Prostate gland (tissue), 2 donors: ENCODE results near the gene AUTS2. TPM values are rescaled to one million over a fixed set of nuclear protein-coding genes. Genes with fewer than 3 reads are reported as not detected.

Source experiments
- DNase-seq: peaks from one replicate; pipeline ENCODE4 v3.0.0-alpha.2; 2019; ENCODE audit warnings: low spot score
- H3K27ac ChIP-seq, 2 donors: fragments of 200-600 bp; sonication (generic); 2 replicates each; pipeline ENCODE4 v1.5.1; 2017 to 2019
- H3K27me3 ChIP-seq: fragments of 200-600 bp; sonication (generic); replicated peaks from 2 replicates; pipeline ENCODE4 v1.5.1; 2019; ENCODE audit not compliant: insufficient read depth
- H3K36me3 ChIP-seq, 2 donors: fragments of 200-600 bp; sonication (generic); 1 replicate in 1 of 2; 2 replicates in 1 of 2; pipeline versions ENCODE4 v1.5.1 to v1.8.1; 2017 to 2019
- H3K4me1 ChIP-seq: fragments of 200-600 bp; sonication (generic); replicated peaks from 2 replicates; pipeline ENCODE4 v1.5.1; 2019
- H3K4me3 ChIP-seq, 2 donors: fragments of 200-600 bp; sonication (generic); 2 replicates each; pipeline ENCODE4 v1.5.1; 2017 to 2019
- H3K9me3 ChIP-seq: fragments of 200-600 bp; sonication (generic); 2 replicates; pipeline ENCODE4 v1.5.1; 2017
- CTCF ChIP-seq, 4 experiments: fragments of 200-600 bp in 2 of 4; fragments of 450-650 bp in 2 of 4; sonication (generic) in 2 of 4; IDR thresholded peaks; 1 replicate in 3 of 4; 2 replicates in 1 of 4; pipeline ENCODE4 v1.5.1; 2016 to 2019; ENCODE audit warnings: antibody characterized with exemption in 4 of 4, mild to moderate bottlenecking in 2 of 4, moderate library complexity in 2 of 4
- POLR2A ChIP-seq: fragments of 450-650 bp; IDR thresholded peaks from one replicate; pipeline ENCODE4 v1.6.1; 2016; ENCODE audit warnings: antibody characterized with exemption, mild to moderate bottlenecking
- POLR2AphosphoS5 ChIP-seq: sonication (generic); formaldehyde crosslinking; IDR thresholded peaks from one replicate; pipeline ENCODE4 v1.6.1; 2017; ENCODE audit warnings: antibody characterized with exemption
- WGBS: methylation state at CpG from one replicate; pipeline ENCODE4 v1.1.5; 2018; 5-methylcytosine and 5-hydroxymethylcytosine counted together
- intact Hi-C: fragments of 100-400 bp; cut with DNase I; formaldehyde crosslinking; loops from one replicate; pipeline ENCODE4 v1.14.2; 2022
- total RNA-seq, 2 donors: library from RNA; depleted of rRNA; stranded (reverse); fragments of >200 nt; gene quantifications; one replicate each; pipeline ENCODE4 v1.1.0, GENCODE V29; 2016

The AUTS2 gene
- total RNA-seq, 2 donors from 2014 or later: 25.0 to 55.2 TPM

GRCh38 chr7:70165477-70166170, 567.3 kb downstream of the AUTS2 start:
- Histone ChIP-seq H3K4me3 (no peak overlapping the region), H3K4me1 (no peaks in the 10 kb centered on the region), H3K36me3 (no peaks in the 10 kb centered on the region), H3K9me3 (no peaks in the 10 kb centered on the region), H3K27me3 (no peaks in the 10 kb centered on the region), H3K27ac (no peak overlapping the region)
- DNase-seq: no peak
- TF ChIP-seq CTCF (IDR thresholded peaks at IDR 0.05): no peak
- no peak for TF ChIP-seq POLR2A
- TF ChIP-seq POLR2AphosphoS5: no peak
- 89% methylated on average over 7 of the region's 7 CpGs for WGBS
- intact Hi-C loops: no loop called here

GRCh38 chr7:70171369-70171920, 573.2 kb downstream of the AUTS2 start:
- Histone ChIP-seq H3K4me3 (no peak overlapping the region), H3K36me3 (no peaks in the 10 kb centered on the region), H3K4me1 (no peaks in the 10 kb centered on the region), H3K27ac (no peak overlapping the region), H3K9me3 (no peaks in the 10 kb centered on the region), H3K27me3 (no peaks in the 10 kb centered on the region)
- no peak for DNase-seq
- 94% methylated on average over 4 of the region's 4 CpGs for WGBS
- TF ChIP-seq CTCF (IDR thresholded peaks at IDR 0.05): no peak
- no peak for TF ChIP-seq POLR2A
- no peak for TF ChIP-seq POLR2AphosphoS5
- intact Hi-C loops: loop anchor here (10.0 kb wide), 1 partner anchor 523 kb away; no protein-coding TSS in a partner anchor

GRCh38 chr7:70177166-70177565, 578.9 kb downstream of the AUTS2 start:
- 98% methylated on average over 3 of the region's 3 CpGs for WGBS
- Histone ChIP-seq H3K36me3 (no peaks in the 10 kb centered on the region), H3K4me1 (no peaks in the 10 kb centered on the region), H3K9me3 (no peaks in the 10 kb centered on the region), H3K27me3 (no peaks in the 10 kb centered on the region), H3K4me3 (no peak overlapping the region), H3K27ac (no peak overlapping the region)
- no peak for TF ChIP-seq POLR2AphosphoS5
- no peak for TF ChIP-seq POLR2A
- no peak for TF ChIP-seq CTCF (IDR thresholded peaks at IDR 0.05)
- intact Hi-C loops: loop anchor here (10.0 kb wide), 1 partner anchor 518 kb away; no protein-coding TSS in a partner anchor
- DNase-seq: no peak

GRCh38 chr7:70178211-70178610, 579.9 kb downstream of the AUTS2 start:
- intact Hi-C loops: loop anchor here (10.0 kb wide), 1 partner anchor 517 kb away; no protein-coding TSS in a partner anchor
- TF ChIP-seq POLR2A: no peak

GRCh38 chr7:70178787-70179186, 580.5 kb downstream of the AUTS2 start:
- peak; percentile 80 for DNase-seq
- intact Hi-C loops: loop anchor here (10.0 kb wide), 1 partner anchor 516 kb away; no protein-coding TSS in a partner anchor
- TF ChIP-seq POLR2AphosphoS5: peak; percentile 90
- TF ChIP-seq POLR2A: no peak
- no peaks in the 10 kb centered on the region for H3K9me3 ChIP-seq
- H3K4me3 ChIP-seq: no peak overlapping the region
- no peaks in the 10 kb centered on the region for H3K4me1 ChIP-seq
- H3K27me3 ChIP-seq: no peaks in the 10 kb centered on the region
- no peak overlapping the region for H3K27ac ChIP-seq
- WGBS: 42% methylated on average over 2 of the region's 2 CpGs
- H3K36me3 ChIP-seq: no peaks in the 10 kb centered on the region

More at GRCh38 chr7:70178211-70178610, 579.9 kb downstream of the AUTS2 start:
- 85% methylated on average over 2 of the region's 2 CpGs for WGBS
- Histone ChIP-seq H3K36me3 (no peaks in the 10 kb centered on the region), H3K9me3 (no peaks in the 10 kb centered on the region), H3K4me3 (no peak overlapping the region), H3K4me1 (no peaks in the 10 kb centered on the region), H3K27ac (no peak overlapping the region), H3K27me3 (no peaks in the 10 kb centered on the region)
- no peak for DNase-seq
